GM19372 (cell line): ENCODE data around the gene DIO3.

Experiments
- ATAC-seq: cut with Tn5 transposase; IDR thresholded peaks from one replicate; pipeline ENCODE4 v1.9.1; 2021; ENCODE audit warnings: mild to moderate bottlenecking, low read depth, moderate library complexity; ENCODE audit not compliant: unreplicated experiment

The DIO3 gene

DNA sequence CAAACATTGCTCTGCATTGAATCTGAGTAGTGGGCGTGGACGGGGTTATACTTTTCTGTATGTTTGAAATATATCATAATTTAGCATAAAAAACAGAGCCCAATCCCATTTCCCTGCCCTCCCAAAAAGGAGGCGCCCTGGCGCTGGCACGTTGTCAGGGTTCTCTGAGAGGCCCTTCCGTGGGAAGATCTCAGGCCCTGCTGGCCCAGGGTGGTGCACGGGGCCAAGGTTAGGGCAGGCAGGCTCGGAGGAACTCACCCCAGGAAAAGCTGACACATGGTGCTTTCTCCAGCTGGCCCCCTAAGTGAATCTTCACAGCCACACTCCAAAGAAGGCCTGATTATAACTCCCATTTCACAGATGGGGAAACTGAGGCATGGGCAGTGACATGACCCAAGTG lies 17.2 kb downstream of the DIO3 start:
- no peak for ATAC-seq

GRCh38 chr14:101579372-101580080 lies 18.2 kb downstream of the DIO3 start:
- ATAC-seq, result no peak

DNA sequence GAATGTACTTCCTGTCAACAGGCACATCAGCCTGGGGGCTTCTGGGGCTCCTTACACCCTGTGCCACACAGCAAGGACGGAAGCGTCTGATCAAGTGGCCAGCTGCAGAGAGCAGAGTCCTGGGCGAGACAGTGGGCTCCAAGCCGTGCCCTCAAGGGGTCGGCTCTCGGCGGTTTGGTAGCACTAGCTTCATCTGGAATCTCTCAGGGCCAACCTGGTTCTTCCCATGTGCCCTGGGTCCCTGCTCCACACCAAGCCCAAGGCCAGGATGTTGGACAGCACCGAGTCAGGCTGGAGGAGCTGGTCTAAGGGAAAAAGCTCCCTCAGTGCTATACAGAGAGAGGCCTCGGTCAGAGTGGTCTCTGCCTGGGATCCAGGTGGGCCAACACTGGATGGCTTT lies 20.5 kb downstream of the DIO3 start:
- no peak for ATAC-seq

DNA sequence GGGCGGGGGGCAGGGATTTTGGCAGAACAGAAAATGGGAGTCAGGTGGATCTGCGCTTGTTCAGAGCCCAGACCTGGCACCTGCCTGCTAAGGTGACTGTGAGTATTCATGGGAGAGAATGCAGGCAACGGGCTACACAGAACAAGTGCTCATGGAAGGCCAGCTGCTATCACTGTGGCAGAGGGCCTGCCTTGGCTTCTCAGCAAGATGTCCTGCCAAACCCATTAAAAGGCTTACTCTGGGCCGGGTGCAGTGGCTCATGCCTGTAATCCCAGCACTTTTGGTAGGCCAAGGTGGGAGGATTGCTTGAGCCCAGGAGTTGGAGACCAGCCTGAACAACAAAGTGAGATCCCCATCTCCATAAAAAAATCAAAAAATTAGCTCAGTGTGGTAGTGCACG lies 21.0 kb downstream of the DIO3 start:
- ATAC-seq, result no peak

DNA sequence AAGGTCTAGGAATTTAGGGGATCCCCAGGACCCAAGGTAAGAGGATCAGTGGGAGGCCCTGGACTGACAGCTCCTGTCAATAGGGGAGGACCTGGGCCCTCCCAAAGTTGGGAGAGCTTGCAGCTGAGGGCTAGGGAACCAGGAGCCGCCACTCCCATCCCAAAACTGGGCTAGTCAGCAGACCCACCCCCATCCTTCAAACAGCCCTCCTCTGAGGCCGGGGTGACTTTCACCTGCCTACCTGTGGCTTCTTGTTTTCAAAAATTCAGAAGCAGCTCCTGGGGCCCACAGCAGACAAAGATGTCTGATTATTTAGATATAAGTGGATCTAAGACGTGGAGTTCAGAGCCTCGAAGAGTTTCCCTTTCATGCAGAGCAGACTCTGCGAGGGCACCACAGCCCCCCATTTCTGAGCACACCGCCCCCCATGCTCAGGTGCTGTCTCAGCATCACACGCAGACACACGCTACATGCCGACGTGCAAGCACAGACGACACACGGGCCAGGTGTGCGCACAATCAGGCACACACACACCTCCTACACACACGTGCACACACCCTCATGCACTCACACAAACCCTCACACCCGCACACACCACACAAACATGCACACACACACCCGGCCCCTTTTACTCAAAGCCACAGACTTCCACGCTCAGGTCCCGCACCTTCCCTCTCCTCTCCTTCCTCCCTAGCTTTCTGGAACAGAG lies 21.9 kb downstream of the DIO3 start:
- no peak for ATAC-seq

DNA sequence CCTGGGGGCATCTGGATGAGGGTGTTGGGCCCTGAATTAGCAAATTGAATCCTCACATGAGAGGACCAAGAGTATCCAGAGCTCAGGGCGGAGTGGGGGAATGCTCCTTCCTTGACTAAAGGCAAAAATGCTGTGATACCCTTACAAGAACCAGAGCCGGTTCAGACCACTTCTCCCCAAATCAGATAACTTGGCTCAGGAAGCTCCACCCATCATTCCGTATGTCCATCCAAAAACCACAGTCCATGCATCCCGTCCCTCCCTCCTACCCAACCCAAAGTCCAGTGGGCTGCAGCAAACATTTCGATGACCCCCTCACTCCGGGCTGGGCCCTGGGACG lies 22.4 kb downstream of the DIO3 start:
- no peak for ATAC-seq

DNA sequence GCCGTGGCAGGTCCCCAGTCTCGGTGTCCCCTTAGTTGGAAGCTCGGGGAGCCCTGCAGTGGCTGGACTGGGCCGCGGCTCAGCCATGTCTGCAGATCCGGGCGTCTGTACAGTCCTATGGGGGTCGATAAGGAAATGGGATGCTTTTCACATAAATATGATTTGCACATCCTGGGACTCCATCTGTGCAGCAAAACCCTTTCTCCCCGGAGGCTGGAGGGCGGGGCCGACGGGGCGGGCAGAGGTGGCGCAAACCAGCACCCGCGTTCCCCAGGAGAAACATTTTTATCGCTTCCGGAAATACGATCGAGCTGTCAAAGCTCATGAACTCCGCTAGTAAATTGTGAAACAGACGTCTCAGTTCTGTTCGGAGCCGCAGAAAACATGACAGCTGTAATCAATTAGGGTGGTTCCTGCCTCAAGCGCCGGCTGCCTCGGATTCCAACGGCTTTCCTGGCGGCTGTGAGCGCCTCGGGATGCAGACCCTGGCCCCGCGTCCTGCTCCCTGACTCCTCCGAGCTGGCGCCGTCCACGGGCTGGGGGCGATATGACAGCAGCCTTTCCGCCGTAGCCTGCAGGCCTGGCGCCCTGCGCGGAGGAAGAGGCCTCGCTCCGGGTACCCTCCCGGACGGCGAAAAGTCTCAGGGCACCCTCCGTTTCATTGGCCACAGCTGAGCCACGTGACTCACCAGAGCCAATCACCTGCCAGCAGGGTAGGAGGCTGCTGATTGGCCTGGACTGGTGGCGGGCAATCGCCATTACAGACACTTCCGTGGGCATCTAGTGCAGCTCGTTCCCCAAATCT lies 23.0 kb downstream of the DIO3 start:
- no peak for ATAC-seq

DNA sequence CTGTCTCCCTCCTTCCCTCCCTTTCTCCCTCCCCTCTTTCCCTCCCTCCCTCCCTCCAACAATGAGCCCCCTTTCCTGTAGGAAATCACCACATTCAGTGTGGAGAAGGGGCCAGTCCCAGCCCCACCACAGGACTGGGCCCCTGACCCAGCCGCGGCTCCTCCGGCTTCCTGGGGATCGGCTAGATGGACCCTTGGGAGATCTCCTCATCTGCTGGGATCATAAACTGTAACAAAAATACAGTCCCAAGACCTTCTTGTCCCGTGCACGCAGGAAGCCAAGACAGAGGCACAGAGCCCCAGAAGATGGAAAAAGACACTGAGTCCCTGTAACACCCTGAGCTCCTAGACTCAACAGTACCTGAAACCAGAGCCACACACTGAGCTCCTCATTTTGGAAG lies 23.9 kb downstream of the DIO3 start:
- ATAC-seq, result no peak

- ATAC-seq, result no peak
These were observed 25.5 kb downstream of the DIO3 start for GRCh38 chr14:101586531-101587430.

- no peak for ATAC-seq
These were observed 26.2 kb downstream of the DIO3 start for GRCh38 chr14:101587441-101587911.

DNA sequence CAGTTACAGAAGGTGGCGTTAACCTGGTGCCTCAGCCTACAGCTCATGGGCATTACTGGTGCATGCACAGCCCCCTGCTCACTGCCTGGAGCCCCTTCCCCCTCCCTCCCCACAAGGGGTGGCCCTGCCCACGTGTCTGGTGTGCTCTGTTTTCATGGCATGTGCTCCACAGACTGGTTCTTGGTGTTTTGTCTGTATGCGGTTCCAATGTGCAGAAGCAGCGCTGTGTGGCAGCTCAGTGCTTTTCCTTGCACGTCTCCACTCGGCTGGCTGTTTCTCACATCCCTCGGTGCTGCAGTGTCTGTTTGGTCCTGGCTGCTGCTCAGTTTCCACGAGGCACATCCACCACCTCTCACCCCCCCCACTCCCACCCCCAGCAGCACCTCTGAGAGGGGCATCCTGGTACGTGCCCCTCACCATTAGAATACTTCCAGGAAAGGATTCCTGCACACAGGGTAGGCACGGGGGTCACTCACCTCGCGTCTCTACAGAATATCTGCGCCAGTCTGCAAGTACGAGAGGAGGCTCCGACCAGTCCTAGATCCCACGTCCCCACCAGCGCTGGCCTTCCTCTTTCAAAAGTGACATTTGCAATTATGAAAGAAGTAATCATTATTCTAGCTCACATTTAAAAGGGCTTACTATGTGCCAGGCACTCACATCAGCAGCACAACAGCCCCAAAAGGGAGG lies 27.1 kb downstream of the DIO3 start:
- ATAC-seq, result no peak

DNA sequence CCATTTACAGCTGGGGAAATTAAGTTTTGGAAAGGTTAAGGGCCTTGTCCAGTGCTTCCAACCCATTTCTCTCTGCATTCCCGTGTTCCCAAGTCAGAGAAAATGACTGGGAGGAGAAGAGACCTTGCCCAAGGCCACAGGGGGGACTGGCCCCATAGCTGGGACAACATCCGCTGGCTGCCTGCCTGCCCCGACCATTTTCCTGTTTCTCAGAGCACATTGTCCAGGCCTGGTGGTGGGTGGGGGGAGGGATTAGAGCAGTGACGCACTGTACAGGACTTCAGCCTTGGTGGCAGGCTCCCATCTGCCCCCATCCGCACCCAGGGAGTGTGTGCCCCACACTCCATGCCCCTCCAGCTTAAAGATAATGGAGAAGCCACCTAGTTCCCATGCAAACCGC lies 27.7 kb downstream of the DIO3 start:
- ATAC-seq, result no peak

DNA sequence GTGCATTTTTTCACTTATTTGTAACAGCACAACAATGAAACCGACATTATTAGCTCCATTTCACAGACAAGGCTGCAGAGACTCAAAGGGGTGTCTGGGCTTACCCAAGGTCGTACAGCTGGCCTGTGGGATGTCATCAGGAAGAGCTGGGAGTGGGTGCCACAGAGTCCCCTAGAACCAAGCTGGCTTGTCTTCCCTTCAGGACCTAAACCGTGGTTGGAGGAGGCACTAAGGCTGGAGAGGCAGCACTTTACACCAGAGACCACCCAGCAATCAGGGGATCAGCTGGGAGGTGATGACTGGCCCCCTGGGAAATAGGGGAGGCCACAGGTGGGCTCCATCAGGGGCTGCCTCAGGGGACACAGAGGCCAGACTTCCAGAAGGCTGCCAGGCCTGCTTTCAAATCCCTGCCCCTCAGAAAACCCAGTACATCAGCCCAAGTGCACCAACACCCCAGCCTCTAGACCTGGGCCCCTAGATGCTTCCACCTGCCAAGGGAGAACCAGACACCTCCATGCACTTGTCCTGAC lies 28.3 kb downstream of the DIO3 start:
- ATAC-seq, result no peak

DNA sequence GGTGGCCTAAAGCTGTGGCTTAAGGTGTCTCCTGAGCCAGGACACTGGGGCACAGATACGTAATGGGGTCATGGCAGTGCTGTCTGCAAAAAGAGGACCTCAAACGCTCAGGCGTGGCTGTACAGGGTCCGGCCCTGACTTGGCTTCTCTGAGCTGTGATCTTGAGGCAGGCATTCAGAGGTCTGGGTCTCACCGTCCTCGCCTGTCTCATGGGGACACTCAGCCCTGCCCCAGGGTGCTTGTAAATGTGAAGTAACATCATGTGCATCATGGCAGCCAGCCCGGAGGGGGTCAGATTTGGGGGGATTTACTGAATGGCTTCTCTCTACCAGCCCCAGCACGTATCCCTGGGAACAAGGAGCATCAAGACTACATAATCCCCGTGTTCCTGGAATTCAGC lies 28.8 kb downstream of the DIO3 start:
- ATAC-seq, result no peak

- no peak for ATAC-seq
These were observed 29.3 kb downstream of the DIO3 start for GRCh38 chr14:101590616-101591015.

DNA sequence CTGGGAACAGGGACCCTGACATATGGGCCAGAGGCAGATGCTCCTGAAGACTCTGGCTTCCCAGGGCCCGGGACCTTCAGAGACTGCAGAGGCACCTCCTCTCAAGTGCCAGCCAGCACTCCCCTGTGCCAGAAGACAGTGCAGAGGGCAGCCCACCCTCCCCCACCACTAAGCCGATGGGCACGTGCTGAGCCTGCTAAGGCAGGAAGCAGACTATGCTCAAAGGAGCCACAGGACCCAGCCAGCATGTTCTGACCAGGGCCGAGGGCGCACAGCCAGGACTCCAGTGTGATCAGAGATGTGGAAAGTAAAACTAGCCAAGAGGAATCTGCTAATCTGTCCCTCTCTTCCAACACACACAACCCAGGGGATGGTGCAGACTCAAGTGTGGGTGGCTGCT lies 29.8 kb downstream of the DIO3 start:
- no peak for ATAC-seq

- ATAC-seq, result no peak
These were observed 30.3 kb downstream of the DIO3 start for GRCh38 chr14:101591582-101591981.

- no peak for ATAC-seq
These were observed 32.3 kb downstream of the DIO3 start for GRCh38 chr14:101593411-101594238.
